DOHH2 (cell line): ENCODE results near the gene CNTN2.

Experiments
- CTCF ChIP-seq: fragments of 200-600 bp; sonication (generic); IDR thresholded peaks from one replicate; pipeline ENCODE4 v1.5.1; 2014; ENCODE audit warnings: antibody characterized with exemption, mild to moderate bottlenecking, low read depth, low read length; ENCODE audit not compliant: poor library complexity, severe bottlenecking
- EZH2phosphoT487 ChIP-seq: fragments of 200-600 bp; sonication (generic); IDR thresholded peaks from 2 replicates; pipeline ENCODE4 v1.6.1; 2017; ENCODE audit warnings: borderline replicate concordance, mild to moderate bottlenecking, antibody characterized with exemption, low read length, moderate library complexity, mixed read lengths

- TF ChIP-seq CTCF, result no peak
- no peak for TF ChIP-seq EZH2phosphoT487
Observed at GRCh38 chr1:205017766-205018165, 25.2 kb upstream of the CNTN2 start.
